HG03520 (cell line): ENCODE results near the gene SH3BP5L.
A peak's percentile ranks its signal among the peaks of the same experiment; 100 is the strongest.

Source experiments
- ATAC-seq: cut with Tn5 transposase; IDR thresholded peaks from one replicate; pipeline ENCODE4 v1.9.1; 2021; ENCODE audit warnings: mild to moderate bottlenecking, moderate library complexity; ENCODE audit not compliant: unreplicated experiment

The SH3BP5L gene

DNA sequence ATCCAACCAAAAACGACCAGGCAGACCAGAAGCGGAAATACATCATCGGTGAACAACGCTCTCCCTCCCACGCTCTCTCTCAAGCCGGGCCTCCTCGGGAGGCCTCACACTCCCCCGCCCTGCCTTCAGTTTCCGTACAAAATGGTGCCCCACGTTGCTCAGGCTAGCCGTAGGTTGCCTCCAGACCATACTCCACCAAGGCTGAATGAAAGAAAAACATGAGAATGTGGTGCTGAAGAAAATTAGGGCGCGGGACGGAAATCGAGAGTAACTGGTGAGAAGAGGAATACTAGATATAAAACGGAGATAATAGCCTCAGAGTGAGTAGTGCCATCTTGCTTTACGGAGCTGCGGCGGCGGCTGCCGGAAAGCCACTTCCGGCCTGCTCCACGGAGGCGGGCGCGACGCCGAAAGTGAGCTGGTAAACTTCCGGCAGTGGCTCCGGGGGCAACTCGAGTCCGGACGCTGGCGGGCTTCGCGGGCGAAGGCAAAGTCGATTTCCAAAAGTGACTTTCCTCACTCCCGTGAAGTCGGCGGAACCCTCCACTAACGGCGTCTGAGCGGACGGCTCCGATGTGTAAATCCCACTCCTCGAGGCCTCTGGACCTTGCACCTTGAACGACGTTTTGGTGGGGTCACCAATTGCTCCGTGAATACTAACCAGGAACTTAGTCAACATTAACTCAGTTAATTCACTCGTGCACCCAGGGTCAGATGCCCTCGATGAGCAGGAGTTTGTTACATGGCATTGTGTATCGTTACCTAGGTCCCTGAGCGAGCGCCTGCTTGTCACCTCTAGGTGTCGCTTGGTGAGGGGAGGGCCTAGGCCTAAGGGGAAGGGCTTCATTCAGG lies at the start of gene SH3BP5L:
TSS of gene SH3BP5L (minus strand) at position 7 of the 852 bp plus-strand sequence. CDS start 980 bp downstream, outside the sequence.
- ATAC-seq, result peak; percentile 82

- peak; percentile 57 for ATAC-seq
These were observed 48.3 kb upstream of the SH3BP5L start for GRCh38 chr1:248873993-248874533.

DNA sequence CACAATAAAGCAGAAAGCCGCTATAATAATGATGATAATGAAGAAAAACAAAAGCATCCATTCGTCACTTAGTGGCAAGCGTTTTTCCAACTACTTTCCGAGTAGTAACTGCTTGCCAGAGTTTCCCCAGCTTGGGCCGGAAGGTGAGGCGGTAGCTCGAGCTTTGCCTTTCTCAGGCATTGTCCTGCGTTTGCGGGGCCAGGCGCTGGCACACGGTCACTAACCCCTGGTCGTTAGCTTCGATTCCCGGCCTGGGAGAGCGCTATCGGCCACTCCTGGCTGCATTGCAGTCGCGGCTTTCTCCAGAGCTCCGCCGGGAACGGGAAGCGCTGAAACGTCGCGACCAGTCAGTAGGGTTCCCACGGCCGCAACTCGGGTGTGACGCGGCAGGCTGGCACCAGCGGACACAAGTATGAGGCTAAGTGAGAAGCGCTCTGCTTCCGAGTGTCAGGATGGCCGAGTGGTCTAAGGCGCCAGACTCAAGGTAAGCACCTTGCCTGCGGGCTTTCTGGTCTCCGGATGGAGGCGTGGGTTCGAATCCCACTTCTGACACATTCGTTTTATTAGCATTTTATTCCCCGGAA lies 47.8 kb upstream of the SH3BP5L start:
- ATAC-seq, result peak; percentile 73

DNA sequence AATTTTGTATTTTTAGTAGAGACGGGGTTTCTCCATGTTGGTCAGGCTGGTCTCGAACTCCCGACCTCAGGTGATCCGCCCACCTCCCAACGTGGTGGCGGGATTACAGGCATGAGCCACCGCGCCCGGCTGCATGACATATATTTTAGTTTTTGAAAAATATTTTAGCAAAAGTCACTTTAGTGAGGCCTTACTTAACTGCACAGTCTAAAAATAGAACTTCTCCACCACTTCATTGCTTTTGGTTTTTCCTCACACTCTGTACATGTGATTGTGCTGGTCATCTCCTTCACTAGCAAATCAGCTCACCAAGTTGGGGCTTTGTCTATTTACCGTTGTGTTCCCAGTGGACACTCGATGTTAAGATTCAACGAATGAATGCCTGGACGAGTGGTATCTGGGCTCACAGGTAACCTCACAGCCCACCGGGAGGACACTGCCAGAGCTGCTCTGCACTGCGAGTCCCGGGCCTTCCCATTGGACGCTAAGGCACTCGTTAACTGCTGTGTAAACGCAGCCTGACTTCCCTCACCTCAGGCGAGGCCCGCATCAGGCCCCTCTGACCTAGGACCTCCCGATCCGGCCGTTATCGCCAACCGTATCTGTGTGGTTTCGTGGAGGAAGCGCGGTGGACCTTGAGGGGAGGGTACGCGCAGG lies 47.2 kb upstream of the SH3BP5L start:
- ATAC-seq, result peak; percentile 19

GRCh38 chr1:248871837-248872401 lies 46.2 kb upstream of the SH3BP5L start:
- no peak for ATAC-seq

GRCh38 chr1:248862998-248863881 lies 37.5 kb upstream of the SH3BP5L start:
- ATAC-seq, result peak; percentile 47

DNA sequence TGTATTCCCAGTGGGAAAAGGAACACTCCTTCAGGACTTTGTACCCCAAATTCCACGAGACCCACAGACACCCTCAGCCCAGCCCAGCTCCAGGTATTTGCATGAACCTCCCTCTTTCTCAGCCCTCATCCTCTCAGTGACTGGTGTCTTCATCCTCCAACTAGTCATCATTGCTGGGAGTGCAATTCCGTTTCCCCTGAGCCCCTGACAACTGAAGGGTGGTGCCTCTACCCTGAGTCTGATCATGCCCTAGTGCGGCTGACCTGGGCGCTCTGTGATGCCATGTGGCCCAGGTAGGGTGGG lies 36.9 kb upstream of the SH3BP5L start:
- peak; percentile 1 for ATAC-seq

DNA sequence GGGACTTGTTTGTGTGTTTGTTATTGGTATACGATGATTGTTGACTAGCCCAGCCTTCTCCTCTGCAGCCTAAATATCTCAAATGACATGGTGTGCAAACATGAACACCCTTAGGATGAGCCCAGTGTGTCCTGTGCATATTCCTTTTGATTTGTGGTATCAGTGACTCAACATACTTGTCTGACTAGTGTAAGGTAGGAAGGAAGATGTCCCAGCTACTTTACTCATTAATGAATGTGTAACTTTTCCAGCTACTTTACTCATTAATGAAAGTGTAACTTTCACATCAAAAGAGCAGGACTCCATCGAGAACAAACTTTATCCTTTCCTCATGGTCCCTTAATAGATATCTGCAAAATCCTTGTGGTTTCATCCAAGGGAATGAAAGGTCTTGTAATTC lies 35.9 kb upstream of the SH3BP5L start:
- no peak for ATAC-seq

DNA sequence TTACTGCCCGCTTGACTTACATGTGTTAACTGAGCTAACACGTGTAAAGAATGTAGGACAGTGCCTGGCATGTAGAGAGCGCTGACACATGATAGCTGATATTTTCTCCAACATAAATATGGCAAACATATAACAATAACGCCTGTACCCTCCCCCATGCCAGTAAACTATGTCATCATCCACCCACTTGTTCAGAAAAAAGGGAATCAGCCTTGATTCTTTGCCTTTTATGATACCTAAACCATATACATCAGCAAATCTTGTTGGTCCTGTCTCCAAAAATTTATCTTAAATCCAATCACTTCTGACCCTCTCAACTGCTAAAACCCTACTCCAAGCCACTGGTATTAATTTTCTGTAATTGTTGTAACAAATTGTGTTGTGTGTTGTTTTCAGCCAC lies 34.3 kb upstream of the SH3BP5L start:
- ATAC-seq, result no peak

DNA sequence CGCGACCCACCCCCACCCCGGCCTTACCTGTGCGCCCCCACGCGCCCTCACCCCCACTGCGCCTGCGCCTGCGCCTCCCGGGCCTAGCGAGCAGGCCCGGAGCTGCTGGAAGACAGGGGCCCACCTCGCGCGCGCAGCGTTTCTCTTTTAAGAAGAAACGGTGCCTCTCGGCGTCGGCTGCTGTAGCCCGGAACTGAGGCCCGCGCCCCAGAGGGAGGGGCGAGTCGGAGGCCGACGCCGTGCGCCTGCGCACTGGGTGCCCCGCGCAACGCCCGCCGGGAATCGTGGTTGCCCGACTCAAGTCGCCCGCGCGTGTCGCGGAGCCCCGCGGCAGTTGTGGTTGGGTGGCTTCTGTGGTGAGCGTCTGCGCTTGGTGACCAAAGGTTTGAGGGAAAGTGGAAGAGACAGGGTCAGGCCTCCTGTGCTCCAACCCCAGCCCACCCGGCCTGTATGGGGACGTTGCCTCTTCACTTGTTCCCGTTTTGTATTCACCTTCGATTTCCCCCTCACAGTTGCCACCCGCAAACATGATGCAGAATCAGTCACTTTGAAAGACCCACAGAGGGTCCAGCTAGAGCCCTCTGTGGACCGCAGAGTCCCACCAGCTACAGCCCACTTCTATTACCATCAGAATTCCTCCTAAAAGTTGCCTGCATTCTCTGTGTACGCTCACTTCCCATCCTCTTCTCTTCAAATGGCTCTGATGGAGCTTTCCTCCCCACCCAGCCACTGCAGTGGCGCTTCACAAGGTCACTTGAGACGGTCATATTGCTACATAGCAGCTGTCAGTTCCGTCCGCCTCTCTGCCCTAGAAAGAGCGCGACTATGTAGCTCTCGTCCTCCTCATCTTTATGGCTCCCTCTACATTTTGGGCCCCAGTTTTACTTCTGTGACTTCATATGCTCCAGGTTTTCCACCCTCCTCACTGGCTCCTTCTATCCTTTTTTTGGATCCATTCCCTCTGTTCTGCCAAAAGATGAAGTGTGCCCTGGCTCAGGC lies 33.5 kb upstream of the SH3BP5L start, which contains the start of gene ZNF692:
TSS of gene ZNF692 (minus strand) at position 195 of the 999 bp plus-strand sequence. CDS start 776 bp downstream, outside the sequence.
- ATAC-seq, result peak; percentile 80

DNA sequence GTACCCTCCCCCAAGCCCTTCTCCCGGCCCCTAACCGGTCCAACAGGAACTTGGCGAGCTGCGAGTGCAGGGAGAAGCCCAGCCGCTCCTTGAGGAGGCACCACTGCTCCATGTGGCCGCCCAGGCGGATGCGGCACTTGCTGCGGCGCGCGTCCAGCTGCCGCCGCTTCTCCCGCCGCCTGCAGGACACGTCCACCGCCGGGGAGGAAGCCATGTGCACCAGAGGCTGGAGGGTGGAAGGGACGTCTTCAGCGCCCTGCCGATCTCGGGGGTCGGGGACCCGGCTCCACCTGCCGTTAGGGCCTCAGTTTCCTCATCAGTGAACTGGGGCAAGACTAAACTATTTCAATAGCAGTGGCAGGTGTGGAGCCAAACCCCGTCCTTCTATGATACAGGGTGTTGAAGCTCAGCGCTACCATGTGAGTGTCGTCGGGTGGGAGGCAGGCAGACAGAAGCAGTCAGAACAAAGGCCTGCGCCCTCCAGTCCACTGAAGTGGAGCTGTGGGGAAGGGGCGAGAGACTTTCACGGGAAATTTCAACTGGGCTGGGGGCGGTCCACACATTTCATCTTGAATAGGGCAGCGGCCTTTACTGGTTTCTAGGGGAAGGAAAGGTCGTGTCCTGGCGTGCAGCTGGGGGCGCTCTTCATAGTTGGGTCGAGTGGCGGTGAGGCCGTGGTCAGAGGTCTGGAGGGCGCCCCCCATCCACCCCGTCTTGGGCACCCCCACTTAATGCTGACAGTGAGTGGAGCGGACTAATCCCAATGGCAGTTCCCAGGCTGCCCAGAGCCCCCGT lies 32.6 kb upstream of the SH3BP5L start:
- peak; percentile 35 for ATAC-seq

GRCh38 chr1:248857749-248858095 lies 32.0 kb upstream of the SH3BP5L start:
- ATAC-seq, result no peak

DNA sequence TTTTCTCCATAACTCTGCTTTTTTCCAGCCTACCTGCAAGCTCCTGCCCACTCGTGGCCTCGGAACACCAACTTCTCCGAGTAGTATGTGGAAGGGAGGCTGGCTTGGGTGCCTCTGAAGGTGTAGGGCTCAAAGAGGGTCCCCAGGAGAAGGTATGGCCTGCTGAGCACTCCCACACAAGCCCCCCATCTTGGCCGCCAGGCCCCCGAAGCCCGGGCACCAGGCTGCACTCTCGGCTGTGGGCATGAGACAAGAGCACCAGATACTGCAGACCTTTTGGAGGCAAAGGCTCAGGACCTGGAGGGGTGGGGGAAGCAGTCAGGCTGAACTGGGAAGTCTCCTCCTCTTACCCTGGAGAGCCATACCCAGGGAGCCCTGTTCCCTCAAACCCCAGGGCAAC lies 31.5 kb upstream of the SH3BP5L start:
- no peak for ATAC-seq

DNA sequence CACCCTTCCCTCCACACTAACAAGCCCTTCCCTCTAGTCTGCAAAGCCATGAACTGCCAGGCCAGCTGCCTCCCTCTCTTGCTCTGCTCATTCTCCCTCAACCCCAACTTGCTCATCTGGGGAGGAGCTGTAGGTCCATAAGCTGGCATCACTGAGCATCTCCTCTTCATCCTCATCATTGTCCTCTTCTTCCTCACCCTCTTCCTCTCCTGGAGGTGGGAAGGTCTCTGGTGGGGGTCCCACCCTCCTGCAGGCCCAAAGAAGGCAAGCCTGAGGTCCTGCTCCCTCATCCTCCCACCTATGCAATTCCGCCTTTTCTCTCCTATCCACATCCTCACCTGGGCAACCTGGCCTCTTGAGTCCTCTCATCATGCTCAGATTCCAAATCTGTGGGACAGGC lies 30.5 kb upstream of the SH3BP5L start:
- ATAC-seq, result no peak

DNA sequence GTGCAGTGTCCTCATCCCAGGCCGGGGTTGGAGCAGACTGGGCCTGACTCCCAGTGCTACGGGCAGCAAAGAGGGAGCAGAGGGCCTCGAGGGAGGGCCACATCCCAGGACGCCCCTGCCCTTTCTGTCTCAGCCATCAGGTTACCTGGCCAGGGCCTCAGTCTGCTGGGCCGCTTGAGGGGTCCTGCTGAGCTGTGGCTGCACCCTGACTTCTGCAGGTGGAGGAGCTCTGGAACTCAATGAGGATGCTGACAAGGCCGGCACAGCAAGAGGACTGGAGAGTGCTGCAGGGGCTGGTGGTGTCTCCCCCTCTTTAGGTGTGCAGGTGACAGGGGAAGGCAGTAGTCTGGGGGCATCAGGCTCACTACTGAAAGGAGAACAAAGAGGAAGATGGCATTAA lies 29.9 kb upstream of the SH3BP5L start:
- ATAC-seq, result no peak

GRCh38 chr1:248853663-248854375 lies 28.1 kb upstream of the SH3BP5L start:
- no peak for ATAC-seq

- no peak for ATAC-seq
These were observed 27.0 kb upstream of the SH3BP5L start for GRCh38 chr1:248852481-248853405.
